Smooth muscle cell of bladder (primary cell): Measurements from ENCODE around the gene CLIP1. TPM values are rescaled to one million over a fixed set of nuclear protein-coding genes. Genes with fewer than 3 reads are reported as not detected.

Source experiments
- total RNA-seq: library from RNA; depleted of rRNA; stranded (reverse); fragments of >200 nt; gene quantifications from 2 replicates; pipeline ENCODE4 v1.2.3, GENCODE V29; 2014

Gene CLIP1
- total RNA-seq: 69.0 and 74.6 TPM in 2 replicates

DNA sequence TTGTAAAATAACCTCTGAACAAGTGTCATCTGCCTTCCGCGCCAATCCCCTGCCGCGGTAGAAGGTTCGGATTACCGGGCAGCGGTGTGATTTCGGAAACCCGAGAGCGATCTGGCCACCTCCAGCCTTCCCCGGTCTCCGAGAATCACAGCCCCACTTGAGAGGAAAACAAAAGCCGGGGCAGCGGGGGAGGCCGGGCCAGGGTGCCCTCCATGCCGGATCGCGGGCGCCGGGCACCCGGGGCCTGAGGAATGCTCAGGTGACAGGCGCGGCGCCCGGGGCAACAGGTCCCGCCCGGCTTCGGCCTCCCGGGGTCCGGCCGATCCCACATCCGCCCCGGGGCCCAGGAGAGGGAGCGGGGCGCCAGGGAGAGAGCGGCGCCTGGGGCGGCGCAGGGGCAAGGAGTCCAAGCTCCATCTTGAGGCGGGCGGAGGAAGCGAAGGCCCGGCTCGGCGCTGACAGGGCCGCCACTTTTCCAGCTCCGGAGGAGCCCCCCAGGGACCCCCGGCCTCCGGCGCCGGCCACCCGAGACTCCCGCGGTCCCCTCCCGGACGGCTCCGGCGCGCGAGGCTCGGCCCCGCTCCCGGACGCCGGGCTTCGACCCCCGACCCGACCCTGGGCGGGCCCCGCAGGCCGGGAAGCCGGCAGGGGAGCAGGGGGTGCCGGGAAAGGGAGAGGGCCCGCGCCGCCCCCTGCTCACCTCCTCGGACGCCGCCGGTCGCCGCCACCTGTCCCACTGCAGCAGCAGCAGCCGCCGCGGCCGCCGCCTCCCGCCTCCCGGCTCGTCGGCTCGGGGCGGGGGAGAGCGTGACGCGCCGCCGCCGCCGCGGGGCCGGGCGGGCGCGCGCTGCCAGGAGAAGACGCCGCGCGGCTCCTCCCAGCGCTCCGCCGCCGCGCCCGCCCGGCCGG, at the start of gene CLIP1:
CLIP1 (minus strand) TSS at position 849 of the 909 bp plus-strand sequence. CDS start 42,217 bp downstream, outside the sequence.

DNA sequence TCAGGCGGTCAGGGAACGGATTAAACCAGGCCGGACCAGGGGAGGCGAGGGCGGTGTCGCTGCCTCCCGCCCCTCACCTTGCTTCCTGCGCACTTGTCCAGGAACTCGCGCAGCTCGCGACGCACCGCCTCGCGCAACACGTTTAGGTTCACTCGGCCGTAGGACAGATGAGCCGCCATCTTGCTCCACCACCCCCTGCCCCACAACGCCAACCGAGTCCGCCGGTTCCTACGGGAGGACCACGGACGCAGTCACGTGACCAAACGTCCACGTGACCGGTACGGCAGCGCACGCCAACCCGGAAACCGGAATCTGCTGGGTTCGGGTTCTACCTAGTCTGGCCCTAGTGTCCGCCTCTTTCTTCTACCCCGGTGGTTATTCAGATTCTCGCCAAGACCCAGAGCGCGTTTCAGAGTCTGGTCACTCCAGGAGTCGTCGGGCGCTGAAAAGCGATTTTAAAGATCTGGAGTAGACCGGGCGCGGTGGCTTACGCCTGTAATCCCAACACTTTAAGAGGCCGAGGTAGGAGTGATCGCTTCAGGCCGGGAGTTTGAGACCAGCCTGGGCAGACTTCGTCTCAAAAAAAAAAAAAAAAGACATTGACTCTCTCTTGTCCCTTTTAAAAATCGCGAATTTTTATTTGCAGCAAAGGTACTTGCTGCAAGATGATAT, 156.1 kb downstream of the CLIP1 start, which contains the start of gene VPS33A:
VPS33A (minus strand) TSS at position 265 of the 672 bp plus-strand sequence; CDS start at position 179, 86 bp downstream.

DNA sequence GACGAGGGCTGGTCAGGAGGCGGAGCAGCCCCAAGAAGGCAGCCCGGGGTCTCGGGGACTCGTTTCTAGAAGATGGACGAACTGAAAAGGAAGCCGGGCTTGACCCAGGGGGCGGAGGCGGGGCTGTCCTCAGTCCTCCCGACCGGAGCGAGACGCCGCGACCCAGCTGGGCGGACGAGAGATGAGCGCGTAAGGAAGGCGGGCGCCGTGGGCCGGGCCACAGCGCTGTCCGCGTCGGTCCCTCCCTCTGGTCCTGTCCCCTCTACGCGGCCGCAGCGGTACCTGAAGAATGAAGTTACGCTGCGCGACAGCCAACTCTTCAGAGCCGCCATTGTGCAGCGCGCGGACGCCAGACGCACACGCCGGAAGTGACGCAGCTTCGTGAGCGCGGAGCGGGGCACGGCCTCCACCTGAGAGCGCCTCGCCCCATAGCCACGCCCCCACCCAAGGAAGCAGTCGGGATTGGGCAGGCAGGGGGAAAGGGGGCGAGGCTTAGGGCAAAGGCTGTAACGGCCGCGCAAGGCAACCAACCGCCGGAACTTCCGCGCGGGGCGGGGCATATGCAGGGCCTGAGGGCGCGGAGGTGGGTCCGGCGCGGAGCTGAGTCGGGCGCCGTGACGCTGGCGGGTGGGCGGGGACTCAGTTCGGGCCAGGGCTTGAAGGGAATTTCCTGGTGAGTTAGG, 196.6 kb downstream of the CLIP1 start, which contains the start of gene DIABLO:
DIABLO (minus strand) TSS at position 370 of the 683 bp plus-strand sequence; CDS start at position 332, 38 bp downstream.

Other genes with a start within 250 kb of the CLIP1 start
- not detected in 2 replicates for gene IL31, start 248.4 kb downstream of the CLIP1 start, total RNA-seq
- gene LRRC43, start 239.5 kb downstream of the CLIP1 start, total RNA-seq: 1.00 and 2.6 TPM in 2 replicates
- under 0.01 and 0.09 TPM in 2 replicates for gene B3GNT4, start 219.0 kb downstream of the CLIP1 start, total RNA-seq
- gene DIABLO, start 196.6 kb downstream of the CLIP1 start, total RNA-seq: 64.4 and 71.5 TPM in 2 replicates
- gene VPS33A, start 156.2 kb downstream of the CLIP1 start, total RNA-seq: 18.1 and 19.0 TPM in 2 replicates
- gene ZCCHC8, start 78.3 kb upstream of the CLIP1 start, total RNA-seq: 11.8 and 12.3 TPM in 2 replicates
- 40.1 and 45.7 TPM in 2 replicates for gene RSRC2, start 104.3 kb upstream of the CLIP1 start, total RNA-seq
- gene KNTC1, start 104.6 kb upstream of the CLIP1 start, total RNA-seq: 7.1 and 7.4 TPM in 2 replicates